GM20000 (cell line): ENCODE results near the gene NOXA1.

Source experiments
- DNase-seq: peaks from one replicate; pipeline ENCODE4 v3.0.0; 2012; ENCODE audit warnings: low spot score
- CTCF ChIP-seq: IDR thresholded peaks from 2 replicates; pipeline ENCODE4 v1.5.1; 2012; ENCODE audit warnings: mild to moderate bottlenecking, control low read depth; ENCODE audit errors: extremely low read depth, missing control alignments

NOXA1 gene

GRCh38 chr9:137404961-137405567 lies 18.1 kb upstream of the NOXA1 start:
- no peak for TF ChIP-seq CTCF
- no peak for DNase-seq

- no peak for DNase-seq
- TF ChIP-seq CTCF = no peak
Measured at GRCh38 chr9:137405677-137406081, 17.5 kb upstream of the NOXA1 start.

GRCh38 chr9:137406085-137406760 lies 17.0 kb upstream of the NOXA1 start:
- no peak for DNase-seq
- no peak for TF ChIP-seq CTCF

- peak; percentile 92 for DNase-seq
- peak; percentile 60 for TF ChIP-seq CTCF
Measured at GRCh38 chr9:137406876-137407589, 16.2 kb upstream of the NOXA1 start.

GRCh38 chr9:137407590-137408300 lies 15.4 kb upstream of the NOXA1 start:
- DNase-seq = no peak
- TF ChIP-seq CTCF = no peak

- DNase-seq = no peak
Measured at GRCh38 chr9:137408651-137409405, 14.4 kb upstream of the NOXA1 start.

More at GRCh38 chr9:137408651-137409405, 14.4 kb upstream of the NOXA1 start:
- no peak for TF ChIP-seq CTCF
